Measurements from ENCODE around the gene ANKRD52.

Gene ANKRD52

DNA sequence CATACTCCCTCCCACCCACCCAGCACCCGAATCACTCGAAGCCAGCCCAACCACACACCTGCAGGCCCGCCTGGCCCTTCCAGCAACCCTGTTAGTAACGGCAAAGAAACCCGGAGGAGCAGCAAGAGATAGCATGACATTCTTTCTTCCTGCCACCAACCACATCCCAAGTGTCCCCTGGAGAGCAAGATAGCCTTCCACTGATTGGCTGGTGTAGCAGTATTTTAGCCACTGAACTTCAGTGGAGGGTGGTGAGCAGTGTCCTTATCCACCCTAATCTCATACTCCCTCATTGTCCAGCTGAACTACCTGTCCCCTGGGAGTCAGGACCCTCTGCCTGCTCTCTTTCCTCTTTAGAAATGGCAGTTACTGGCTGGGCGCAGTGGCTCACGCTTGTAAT lies 29.1 kb downstream of the ANKRD52 start:
- no peak for DNase-seq (ENCODE audit: low read depth)
- no peak overlapping the region for H3K4me3 ChIP-seq (ENCODE audit: low read length)
- TF ChIP-seq, protein P1, sequence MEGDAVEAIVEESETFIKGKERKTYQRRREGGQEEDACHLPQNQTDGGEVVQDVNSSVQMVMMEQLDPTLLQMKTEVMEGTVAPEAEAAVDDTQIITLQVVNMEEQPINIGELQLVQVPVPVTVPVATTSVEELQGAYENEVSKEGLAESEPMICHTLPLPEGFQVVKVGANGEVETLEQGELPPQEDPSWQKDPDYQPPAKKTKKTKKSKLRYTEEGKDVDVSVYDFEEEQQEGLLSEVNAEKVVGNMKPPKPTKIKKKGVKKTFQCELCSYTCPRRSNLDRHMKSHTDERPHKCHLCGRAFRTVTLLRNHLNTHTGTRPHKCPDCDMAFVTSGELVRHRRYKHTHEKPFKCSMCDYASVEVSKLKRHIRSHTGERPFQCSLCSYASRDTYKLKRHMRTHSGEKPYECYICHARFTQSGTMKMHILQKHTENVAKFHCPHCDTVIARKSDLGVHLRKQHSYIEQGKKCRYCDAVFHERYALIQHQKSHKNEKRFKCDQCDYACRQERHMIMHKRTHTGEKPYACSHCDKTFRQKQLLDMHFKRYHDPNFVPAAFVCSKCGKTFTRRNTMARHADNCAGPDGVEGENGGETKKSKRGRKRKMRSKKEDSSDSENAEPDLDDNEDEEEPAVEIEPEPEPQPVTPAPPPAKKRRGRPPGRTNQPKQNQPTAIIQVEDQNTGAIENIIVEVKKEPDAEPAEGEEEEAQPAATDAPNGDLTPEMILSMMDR (conservative IDR thresholded peaks at IDR 0.05; ENCODE audit: low read length): no peak

DNA sequence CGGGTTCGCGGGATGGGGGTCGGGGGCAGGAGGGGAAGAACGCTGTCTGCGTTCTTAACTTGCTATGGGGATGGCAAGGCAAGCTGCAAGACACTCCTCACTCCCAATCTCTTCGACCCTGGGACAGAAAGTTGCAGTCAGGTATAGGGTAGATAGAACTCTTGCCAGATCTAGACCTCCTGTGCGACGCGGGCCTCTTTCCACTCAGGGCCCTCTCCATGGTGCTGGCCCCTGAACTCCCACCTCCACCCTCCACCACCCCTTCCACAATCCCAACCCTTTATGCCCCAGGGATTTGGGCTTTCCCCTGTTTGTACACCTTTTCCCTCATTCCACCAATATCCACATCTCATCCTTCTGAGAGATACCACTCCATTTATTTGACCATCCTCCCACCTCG lies 33.2 kb downstream of the ANKRD52 start:
- TF ChIP-seq, protein P1 (conservative IDR thresholded peaks at IDR 0.05; ENCODE audit: low read length): no peak
- DNase-seq (ENCODE audit: low read depth): no peak
- peak overlapping the region; percentile 78 for H3K4me3 ChIP-seq (ENCODE audit: low read length)

DNA sequence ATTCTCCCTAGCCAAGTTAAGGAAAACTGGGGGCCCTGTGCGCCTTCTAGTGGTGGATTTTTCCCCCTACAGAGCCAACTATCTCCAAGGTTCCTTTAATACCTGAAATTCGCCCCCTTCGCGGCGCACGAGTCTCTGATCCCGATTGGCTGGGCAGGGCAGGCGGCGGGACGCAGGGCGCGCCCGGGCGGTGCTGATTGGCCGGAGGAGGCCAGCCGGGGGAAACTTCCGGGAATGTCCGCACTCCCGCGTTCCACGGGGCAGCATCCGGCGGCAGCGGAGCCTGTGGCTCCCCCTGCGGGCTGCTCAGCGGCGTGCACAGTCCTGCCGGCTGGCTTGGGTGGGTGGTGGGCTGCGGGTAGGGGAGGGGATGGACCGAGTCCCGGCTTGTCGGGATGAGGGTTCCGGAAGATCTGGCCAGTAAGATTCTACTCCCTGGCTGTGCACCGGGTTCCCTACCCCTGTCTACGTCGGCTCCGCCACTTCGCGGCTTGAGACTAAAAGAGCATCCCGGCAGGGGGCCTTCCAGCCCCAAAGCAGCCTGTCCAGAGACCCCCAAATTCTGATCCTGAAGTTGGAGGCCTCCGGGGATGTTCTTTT lies 34.0 kb downstream of the ANKRD52 start, which contains the start of gene NABP2:
TSS of gene NABP2 (plus strand) at position 241 of the 600 bp plus-strand sequence. CDS start 515 bp downstream, outside the sequence.
- TF ChIP-seq, protein P1 (conservative IDR thresholded peaks at IDR 0.05; ENCODE audit: low read length): peak; percentile 71
- peak; percentile 97 for DNase-seq (ENCODE audit: low read depth)
- H3K4me3 ChIP-seq (ENCODE audit: low read length): peak within 1 kb of the TSS; percentile 78

DNA sequence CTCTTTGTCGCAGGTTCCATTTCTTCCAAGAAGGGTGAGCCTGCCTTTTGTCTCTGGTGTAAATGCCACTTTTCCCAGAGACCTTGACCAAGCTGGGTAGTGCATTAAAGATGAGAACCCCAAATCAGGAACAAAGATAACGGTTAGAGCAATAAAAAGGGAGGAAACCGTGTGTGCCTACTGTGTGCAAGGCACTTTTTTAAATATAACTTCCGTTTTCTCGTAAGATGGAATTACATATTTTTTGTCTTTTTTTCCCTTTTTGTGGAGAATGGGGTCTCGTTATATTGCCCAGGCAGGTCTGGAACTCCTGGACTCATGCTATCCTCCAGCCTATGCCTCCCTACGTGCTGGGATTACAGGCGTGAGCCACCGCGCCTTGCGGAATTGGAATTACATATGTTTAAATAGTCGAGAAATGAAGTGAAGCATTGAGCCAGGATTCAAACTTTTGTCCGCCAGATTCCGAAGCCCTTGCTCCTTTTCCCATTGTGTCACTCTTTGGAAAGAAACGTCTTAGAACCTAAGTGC lies 34.5 kb downstream of the ANKRD52 start:
- no peak for DNase-seq (ENCODE audit: low read depth)
- H3K4me3 ChIP-seq (ENCODE audit: low read length): peak overlapping the region; percentile 48

DNA sequence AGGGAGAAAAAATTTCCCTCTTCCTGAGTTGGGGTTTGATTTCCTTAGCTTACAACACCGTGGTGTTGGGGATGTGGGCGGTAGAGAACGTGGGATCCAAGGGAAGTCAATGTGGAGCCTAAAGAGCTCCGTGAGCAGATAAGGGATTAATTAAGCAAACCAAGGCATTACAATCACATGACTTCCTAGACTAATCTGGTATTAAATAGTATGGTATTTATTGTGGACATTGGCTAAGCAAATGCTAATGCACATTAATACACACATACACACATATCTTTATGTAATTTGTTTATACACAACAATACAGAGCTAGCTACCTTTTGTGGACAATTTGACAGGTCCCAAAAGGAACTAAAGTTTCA lies 35.7 kb downstream of the ANKRD52 start:
- TF ChIP-seq, protein P1 (conservative IDR thresholded peaks at IDR 0.05; ENCODE audit: low read length): no peak
- H3K4me3 ChIP-seq (ENCODE audit: low read length): peak overlapping the region; percentile 97
- no peak for DNase-seq (ENCODE audit: low read depth)

More for the DNA sequence above, 34.5 kb downstream of the ANKRD52 start:
- TF ChIP-seq, protein P1 (conservative IDR thresholded peaks at IDR 0.05; ENCODE audit: low read length): no peak

DNA sequence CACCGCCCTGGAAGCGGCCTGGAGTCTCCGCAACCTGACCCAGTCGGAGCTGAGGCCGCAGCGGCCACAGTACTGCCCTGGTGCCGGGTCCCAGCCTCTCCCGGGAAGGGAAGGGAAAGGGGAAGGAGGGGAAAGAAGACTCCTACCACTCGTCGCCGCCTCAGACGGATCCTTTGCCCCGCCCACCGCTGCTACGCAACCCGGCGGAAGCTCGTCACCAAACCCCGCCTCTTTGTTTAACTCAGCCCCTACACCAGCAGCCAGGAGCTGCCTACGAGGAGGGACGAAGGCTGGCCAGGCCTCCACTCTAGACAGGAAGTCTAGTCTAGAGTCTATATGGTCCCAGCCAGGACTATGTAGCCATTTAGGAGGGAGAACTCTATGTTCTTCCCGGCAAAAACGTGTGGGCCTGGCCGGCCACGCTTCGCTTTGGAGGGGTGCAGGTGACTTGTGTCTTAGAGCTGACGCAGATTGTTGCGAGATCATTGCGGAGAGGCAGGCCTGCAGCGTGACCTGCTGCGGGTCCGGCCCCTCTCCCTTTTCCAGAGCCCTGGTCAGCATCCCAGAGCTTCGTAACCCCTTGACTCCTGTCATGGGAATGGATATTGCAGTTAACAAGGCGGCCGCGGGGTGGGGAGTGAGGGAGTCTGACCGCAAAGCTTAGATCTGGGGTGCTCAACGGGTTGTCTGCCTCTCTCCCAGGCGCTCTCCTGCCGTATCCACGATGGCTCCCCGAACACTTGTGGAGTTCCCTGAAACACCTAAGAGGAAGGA lies 36.2 kb downstream of the ANKRD52 start, which contains the start of gene RNF41:
TSS of gene RNF41 (minus strand) at position 166 of the 774 bp plus-strand sequence. CDS start 7,875 bp downstream, outside the sequence.
- TF ChIP-seq, protein P1 (conservative IDR thresholded peaks at IDR 0.05; ENCODE audit: low read length): peak; percentile 25
- H3K4me3 ChIP-seq (ENCODE audit: low read length): peak within 1 kb of the TSS; percentile 97
- peak; percentile 98 for DNase-seq (ENCODE audit: low read depth)
